ENCODE data around the gene SLC25A41.
"Not testable (repeated sequence)": the region's sequence is repeated elsewhere in the genome, so short reads cannot be mapped to it uniquely, and the experiment has no call there.

Gene SLC25A41

GRCh38 chr19:6440905-6441304 lies 7.3 kb upstream of the SLC25A41 start:
- H3K27ac ChIP-seq = no peak overlapping the region
- H3K9me3 ChIP-seq = peaks cover 0 to 6% (median 0%) of the 10 kb centered on the region in 3 donors
- intact Hi-C loops (cut with DNase I; ENCODE audit: low total_unique reads) = loop anchor here (2.0 kb wide), 1 partner anchor 30 kb away; no protein-coding TSS in a partner anchor
- H3K4me1 ChIP-seq = no peaks in the 10 kb centered on the region
- H3K36me3 ChIP-seq = peaks cover 4 to 38% (median 20%) of the 10 kb centered on the region in 3 donors
- no peak overlapping the region for H3K4me3 ChIP-seq
- H3K27me3 ChIP-seq = no peaks in the 10 kb centered on the region
- no peak for DNase-seq
- no peak for TF ChIP-seq CTCF (IDR thresholded peaks at IDR 0.05)

GRCh38 chr19:6439743-6440142 lies 6.2 kb upstream of the SLC25A41 start:
- TF ChIP-seq CTCF (IDR thresholded peaks at IDR 0.05) = no peak
- Histone ChIP-seq H3K27ac (no peak overlapping the region), H3K36me3 (peaks cover 0 to 26% (median 8%) of the 10 kb centered on the region in 3 donors), H3K27me3 (no peaks in the 10 kb centered on the region), H3K9me3 (no peaks in the 10 kb centered on the region), H3K4me1 (no peaks in the 10 kb centered on the region), H3K4me3 (no peak overlapping the region)
- no peak for DNase-seq
- intact Hi-C loops (cut with DNase I; ENCODE audit: low total_unique reads) = loop anchor here (2.0 kb wide), 1 partner anchor 29 kb away; no protein-coding TSS in a partner anchor

- H3K27me3 ChIP-seq = no peaks in the 10 kb centered on the region
- H3K36me3 ChIP-seq = no peaks in the 10 kb centered on the region
- no peaks in the 10 kb centered on the region for H3K9me3 ChIP-seq
- no peak overlapping the region for H3K4me3 ChIP-seq
- intact Hi-C loops (cut with DNase I; ENCODE audit: low total_unique reads) = no loop called here
- no peak for TF ChIP-seq CTCF (IDR thresholded peaks at IDR 0.05)
- H3K4me1 ChIP-seq = no peaks in the 10 kb centered on the region
- H3K27ac ChIP-seq = no peak overlapping the region
- DNase-seq = no peak
Measured at GRCh38 chr19:6433165-6433564, 398 bp downstream of the SLC25A41 start.

GRCh38 chr19:6431891-6432290 lies 1.7 kb downstream of the SLC25A41 start:
- Histone ChIP-seq H3K9me3 (no peaks in the 10 kb centered on the region), H3K27me3 (no peaks in the 10 kb centered on the region), H3K36me3 (no peaks in the 10 kb centered on the region), H3K4me3 (no peak overlapping the region), H3K4me1 (no peaks in the 10 kb centered on the region), H3K27ac (no peak overlapping the region)
- intact Hi-C loops (cut with DNase I; ENCODE audit: low total_unique reads) = no loop called here
- DNase-seq = no peak
- TF ChIP-seq CTCF (IDR thresholded peaks at IDR 0.05) = no peak

- no peak for TF ChIP-seq CTCF (IDR thresholded peaks at IDR 0.05)
- intact Hi-C loops (cut with DNase I; ENCODE audit: low total_unique reads) = no loop called here
- no peaks in the 10 kb centered on the region for H3K9me3 ChIP-seq
- no peak overlapping the region for H3K27ac ChIP-seq
- no peaks in the 10 kb centered on the region for H3K27me3 ChIP-seq
- DNase-seq = no peak
- no peaks in the 10 kb centered on the region for H3K36me3 ChIP-seq
- peaks cover 0 to 5% (median 2%) of the 10 kb centered on the region in 4 donors for H3K4me1 ChIP-seq
- H3K4me3 ChIP-seq = no peak overlapping the region
Measured at GRCh38 chr19:6429419-6430221, 3.9 kb downstream of the SLC25A41 start.

- H3K4me3 ChIP-seq; H3K9me3 ChIP-seq; intact Hi-C loops (cut with DNase I; ENCODE audit: low total_unique reads); DNase-seq; H3K4me1 ChIP-seq; H3K27me3 ChIP-seq; H3K36me3 ChIP-seq; H3K27ac ChIP-seq: not testable (repeated sequence)
Measured at GRCh38 chr19:6428692-6429418, 4.7 kb downstream of the SLC25A41 start.

Data from tibial artery (tissue), 4 donors.